ENCODE measurements around the gene HDLBP. TPM values are rescaled to one million over a fixed set of nuclear protein-coding genes. Genes with fewer than 3 reads are reported as not detected.

HDLBP gene
- total and polyA plus RNA-seq, 2 experiments from 2014 or later: 230 to 306 TPM

DNA sequence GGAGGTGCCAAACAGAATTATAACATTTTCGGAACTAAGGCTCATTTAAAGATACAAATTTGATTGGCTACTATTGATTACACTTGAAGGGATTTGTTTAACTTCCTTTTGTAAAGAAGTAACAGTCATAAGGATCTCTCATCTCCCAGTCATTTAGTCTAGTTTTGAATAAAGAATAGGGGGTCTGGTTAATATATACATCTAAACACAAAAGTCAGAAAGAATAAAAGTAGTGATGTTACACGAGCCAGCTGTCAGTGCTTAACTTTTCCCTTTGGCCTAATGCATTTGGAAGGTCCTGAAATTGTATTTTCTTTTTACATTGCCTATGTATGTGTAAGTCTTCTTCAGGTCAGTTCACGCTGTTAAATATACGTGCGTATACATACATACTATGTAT, 8.3 kb upstream of the HDLBP start (continued):
- TF ChIP-seq, protein P1, sequence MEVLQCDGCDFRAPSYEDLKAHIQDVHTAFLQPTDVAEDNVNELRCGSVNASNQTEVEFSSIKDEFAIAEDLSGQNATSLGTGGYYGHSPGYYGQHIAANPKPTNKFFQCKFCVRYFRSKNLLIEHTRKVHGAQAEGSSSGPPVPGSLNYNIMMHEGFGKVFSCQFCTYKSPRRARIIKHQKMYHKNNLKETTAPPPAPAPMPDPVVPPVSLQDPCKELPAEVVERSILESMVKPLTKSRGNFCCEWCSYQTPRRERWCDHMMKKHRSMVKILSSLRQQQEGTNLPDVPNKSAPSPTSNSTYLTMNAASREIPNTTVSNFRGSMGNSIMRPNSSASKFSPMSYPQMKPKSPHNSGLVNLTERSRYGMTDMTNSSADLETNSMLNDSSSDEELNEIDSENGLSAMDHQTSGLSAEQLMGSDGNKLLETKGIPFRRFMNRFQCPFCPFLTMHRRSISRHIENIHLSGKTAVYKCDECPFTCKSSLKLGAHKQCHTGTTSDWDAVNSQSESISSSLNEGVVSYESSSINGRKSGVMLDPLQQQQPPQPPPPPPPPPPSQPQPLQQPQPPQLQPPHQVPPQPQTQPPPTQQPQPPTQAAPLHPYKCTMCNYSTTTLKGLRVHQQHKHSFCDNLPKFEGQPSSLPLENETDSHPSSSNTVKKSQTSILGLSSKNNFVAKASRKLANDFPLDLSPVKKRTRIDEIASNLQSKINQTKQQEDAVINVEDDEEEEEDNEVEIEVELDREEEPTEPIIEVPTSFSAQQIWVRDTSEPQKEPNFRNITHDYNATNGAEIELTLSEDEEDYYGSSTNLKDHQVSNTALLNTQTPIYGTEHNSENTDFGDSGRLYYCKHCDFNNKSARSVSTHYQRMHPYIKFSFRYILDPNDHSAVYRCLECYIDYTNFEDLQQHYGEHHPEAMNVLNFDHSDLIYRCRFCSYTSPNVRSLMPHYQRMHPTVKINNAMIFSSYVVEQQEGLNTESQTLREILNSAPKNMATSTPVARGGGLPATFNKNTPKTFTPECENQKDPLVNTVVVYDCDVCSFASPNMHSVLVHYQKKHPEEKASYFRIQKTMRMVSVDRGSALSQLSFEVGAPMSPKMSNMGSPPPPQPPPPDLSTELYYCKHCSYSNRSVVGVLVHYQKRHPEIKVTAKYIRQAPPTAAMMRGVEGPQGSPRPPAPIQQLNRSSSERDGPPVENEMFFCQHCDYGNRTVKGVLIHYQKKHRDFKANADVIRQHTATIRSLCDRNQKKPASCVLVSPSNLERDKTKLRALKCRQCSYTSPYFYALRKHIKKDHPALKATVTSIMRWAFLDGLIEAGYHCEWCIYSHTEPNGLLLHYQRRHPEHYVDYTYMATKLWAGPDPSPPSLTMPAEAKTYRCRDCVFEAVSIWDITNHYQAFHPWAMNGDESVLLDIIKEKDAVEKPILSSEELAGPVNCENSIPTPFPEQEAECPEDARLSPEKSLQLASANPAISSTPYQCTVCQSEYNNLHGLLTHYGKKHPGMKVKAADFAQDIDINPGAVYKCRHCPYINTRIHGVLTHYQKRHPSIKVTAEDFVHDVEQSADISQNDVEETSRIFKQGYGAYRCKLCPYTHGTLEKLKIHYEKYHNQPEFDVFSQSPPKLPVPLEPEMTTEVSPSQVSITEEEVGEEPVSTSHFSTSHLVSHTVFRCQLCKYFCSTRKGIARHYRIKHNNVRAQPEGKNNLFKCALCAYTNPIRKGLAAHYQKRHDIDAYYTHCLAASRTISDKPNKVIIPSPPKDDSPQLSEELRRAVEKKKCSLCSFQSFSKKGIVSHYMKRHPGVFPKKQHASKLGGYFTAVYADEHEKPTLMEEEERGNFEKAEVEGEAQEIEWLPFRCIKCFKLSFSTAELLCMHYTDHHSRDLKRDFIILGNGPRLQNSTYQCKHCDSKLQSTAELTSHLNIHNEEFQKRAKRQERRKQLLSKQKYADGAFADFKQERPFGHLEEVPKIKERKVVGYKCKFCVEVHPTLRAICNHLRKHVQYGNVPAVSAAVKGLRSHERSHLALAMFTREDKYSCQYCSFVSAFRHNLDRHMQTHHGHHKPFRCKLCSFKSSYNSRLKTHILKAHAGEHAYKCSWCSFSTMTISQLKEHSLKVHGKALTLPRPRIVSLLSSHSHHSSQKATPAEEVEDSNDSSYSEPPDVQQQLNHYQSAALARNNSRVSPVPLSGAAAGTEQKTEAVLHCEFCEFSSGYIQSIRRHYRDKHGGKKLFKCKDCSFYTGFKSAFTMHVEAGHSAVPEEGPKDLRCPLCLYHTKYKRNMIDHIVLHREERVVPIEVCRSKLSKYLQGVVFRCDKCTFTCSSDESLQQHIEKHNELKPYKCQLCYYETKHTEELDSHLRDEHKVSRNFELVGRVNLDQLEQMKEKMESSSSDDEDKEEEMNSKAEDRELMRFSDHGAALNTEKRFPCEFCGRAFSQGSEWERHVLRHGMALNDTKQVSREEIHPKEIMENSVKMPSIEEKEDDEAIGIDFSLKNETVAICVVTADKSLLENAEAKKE (CRISPR knock-in tag; IDR thresholded peaks at IDR 0.05): no peak
- no peak for TF ChIP-seq EZH2phosphoT487 (IDR thresholded peaks at IDR 0.05; ENCODE audit: unreplicated experiment)
- TF ChIP-seq, protein P2, sequence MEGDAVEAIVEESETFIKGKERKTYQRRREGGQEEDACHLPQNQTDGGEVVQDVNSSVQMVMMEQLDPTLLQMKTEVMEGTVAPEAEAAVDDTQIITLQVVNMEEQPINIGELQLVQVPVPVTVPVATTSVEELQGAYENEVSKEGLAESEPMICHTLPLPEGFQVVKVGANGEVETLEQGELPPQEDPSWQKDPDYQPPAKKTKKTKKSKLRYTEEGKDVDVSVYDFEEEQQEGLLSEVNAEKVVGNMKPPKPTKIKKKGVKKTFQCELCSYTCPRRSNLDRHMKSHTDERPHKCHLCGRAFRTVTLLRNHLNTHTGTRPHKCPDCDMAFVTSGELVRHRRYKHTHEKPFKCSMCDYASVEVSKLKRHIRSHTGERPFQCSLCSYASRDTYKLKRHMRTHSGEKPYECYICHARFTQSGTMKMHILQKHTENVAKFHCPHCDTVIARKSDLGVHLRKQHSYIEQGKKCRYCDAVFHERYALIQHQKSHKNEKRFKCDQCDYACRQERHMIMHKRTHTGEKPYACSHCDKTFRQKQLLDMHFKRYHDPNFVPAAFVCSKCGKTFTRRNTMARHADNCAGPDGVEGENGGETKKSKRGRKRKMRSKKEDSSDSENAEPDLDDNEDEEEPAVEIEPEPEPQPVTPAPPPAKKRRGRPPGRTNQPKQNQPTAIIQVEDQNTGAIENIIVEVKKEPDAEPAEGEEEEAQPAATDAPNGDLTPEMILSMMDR (conservative IDR thresholded peaks at IDR 0.05; ENCODE audit: low read depth in 2 of 2): no peak

- Histone ChIP-seq H3K4me2 (peak overlapping the region; percentile 51), H3K79me2 (replicated peaks; ENCODE audit: insufficient read depth) (peaks cover 98% of the 10 kb centered on the region), H2AFZ (no peak overlapping the region), H3F3A (replicated peaks; ENCODE audit: low read depth) (no peaks in the 10 kb centered on the region), H3K4me1 (ENCODE audit: insufficient read depth) (peaks cover 46% of the 10 kb centered on the region), H4K20me1 (replicated peaks; ENCODE audit: insufficient read depth) (peaks cover 78% of the 10 kb centered on the region), H3K27me3 (ENCODE audit: insufficient read depth) (no peaks in the 10 kb centered on the region), H3K4me3 (no peak overlapping the region), H3K9me2 (ENCODE audit: insufficient read depth) (no peaks in the 10 kb centered on the region), H3K36me3 (ENCODE audit: insufficient read depth) (peaks cover 5% of the 10 kb centered on the region; the same call in 1 of the 2 replicates), H3K27ac (ENCODE audit: low read depth) (peak overlapping the region; percentile 73)
- ATAC-seq (no peak), DNase-seq (ENCODE audit: low spot score) (no peak)
- Mint-ChIP-seq H3K4me1 (peaks cover 40% of the 10 kb centered on the region), H3K36me3 (ENCODE audit: low read depth) (peaks cover 36% of the 10 kb centered on the region), H3K27ac (peak overlapping the region; percentile 20; the same call in 1 of the 2 replicates), H3K4me3 (0 out of 3 replicates have a peak overlapping the region, but pooled peaks have one; percentile 18), H3K27me3 (ENCODE audit: insufficient read depth, low read depth, poor library complexity) (no peaks in the 10 kb centered on the region), H3K9me3 (no peaks in the 10 kb centered on the region)
- no peak for TF ChIP-seq NANOG (IDR thresholded peaks at IDR 0.05; ENCODE audit: borderline replicate concordance)
- TF ChIP-seq, protein P2 (conservative IDR thresholded peaks at IDR 0.05; ENCODE audit: low read depth in 2 of 2): no peak
- no peak for TF ChIP-seq CREB1 (CRISPR knock-in tag; IDR thresholded peaks at IDR 0.05; ENCODE audit: low read depth)
- no peak for TF ChIP-seq JUNB (IDR thresholded peaks at IDR 0.05; ENCODE audit: unreplicated experiment)
These were observed 6.4 kb upstream of the HDLBP start for GRCh38 chr2:241321886-241322285.
